Keratinocyte (primary cell): ENCODE results near the gene RERE.

Experiments used
- EZH2 ChIP-seq: IDR thresholded peaks from one replicate; pipeline ENCODE4 v1.6.1; 2012; ENCODE audit warnings: inconsistent platforms, mild to moderate bottlenecking, low read length, moderate library complexity
- TF ChIP-seq, protein P1 (sequence below), 3 experiments: IDR thresholded peaks in 1 of 3; conservative IDR thresholded peaks in 1 of 3; optimal IDR thresholded peaks in 1 of 3; 2 replicates in 2 of 3; 3 replicates in 1 of 3; pipeline versions ENCODE3 to v1.5.1; 2011; ENCODE audit warnings: low read length in 3 of 3, mild to moderate bottlenecking in 3 of 3, moderate library complexity in 2 of 3, control low read depth in 1 of 3, inconsistent platforms in 1 of 3; ENCODE audit not compliant: insufficient read depth in 2 of 3; ENCODE audit errors: extremely low read depth in 1 of 3

DNA sequence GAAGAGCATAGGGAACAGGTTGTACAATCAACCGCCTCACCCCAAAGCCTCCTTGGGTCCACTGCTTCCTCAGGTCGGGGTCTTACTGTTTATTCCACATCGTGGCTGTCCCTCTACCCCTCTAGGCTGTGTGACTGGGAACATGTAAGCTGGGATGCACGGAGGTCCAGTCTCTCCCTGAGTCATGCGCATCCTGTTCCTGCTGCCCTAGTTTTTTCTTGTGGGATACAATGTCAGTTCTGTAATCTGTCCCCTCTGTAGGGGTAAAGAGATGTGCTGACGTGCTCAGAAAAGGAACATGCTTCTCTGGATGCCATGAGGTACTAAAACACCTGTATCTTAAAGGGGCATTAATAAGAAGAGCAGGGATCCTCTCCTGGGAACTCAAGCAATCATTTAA, 433.4 kb downstream of the RERE start:
- TF ChIP-seq, protein P1, sequence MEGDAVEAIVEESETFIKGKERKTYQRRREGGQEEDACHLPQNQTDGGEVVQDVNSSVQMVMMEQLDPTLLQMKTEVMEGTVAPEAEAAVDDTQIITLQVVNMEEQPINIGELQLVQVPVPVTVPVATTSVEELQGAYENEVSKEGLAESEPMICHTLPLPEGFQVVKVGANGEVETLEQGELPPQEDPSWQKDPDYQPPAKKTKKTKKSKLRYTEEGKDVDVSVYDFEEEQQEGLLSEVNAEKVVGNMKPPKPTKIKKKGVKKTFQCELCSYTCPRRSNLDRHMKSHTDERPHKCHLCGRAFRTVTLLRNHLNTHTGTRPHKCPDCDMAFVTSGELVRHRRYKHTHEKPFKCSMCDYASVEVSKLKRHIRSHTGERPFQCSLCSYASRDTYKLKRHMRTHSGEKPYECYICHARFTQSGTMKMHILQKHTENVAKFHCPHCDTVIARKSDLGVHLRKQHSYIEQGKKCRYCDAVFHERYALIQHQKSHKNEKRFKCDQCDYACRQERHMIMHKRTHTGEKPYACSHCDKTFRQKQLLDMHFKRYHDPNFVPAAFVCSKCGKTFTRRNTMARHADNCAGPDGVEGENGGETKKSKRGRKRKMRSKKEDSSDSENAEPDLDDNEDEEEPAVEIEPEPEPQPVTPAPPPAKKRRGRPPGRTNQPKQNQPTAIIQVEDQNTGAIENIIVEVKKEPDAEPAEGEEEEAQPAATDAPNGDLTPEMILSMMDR (optimal IDR thresholded peaks at IDR 0.05 in 1 of 3, IDR thresholded peaks at IDR 0.05 in 1 of 3, conservative IDR thresholded peaks at IDR 0.05 in 1 of 3; ENCODE audit: extremely low read depth in 1 of 3, insufficient read depth in 2 of 3, low read length in 3 of 3): no peak
- no peak for TF ChIP-seq EZH2
